HG03565 (cell line): Measurements from ENCODE around the gene ZFAND4.
"Not testable (repeated sequence)": the region's sequence is repeated elsewhere in the genome, so short reads cannot be mapped to it uniquely, and the experiment has no call there.

Source experiments
- ATAC-seq: cut with Tn5 transposase; IDR thresholded peaks from one replicate; pipeline ENCODE4 v1.9.1; 2021; ENCODE audit warnings: mild to moderate bottlenecking, moderate library complexity; ENCODE audit not compliant: unreplicated experiment

The ZFAND4 gene

DNA sequence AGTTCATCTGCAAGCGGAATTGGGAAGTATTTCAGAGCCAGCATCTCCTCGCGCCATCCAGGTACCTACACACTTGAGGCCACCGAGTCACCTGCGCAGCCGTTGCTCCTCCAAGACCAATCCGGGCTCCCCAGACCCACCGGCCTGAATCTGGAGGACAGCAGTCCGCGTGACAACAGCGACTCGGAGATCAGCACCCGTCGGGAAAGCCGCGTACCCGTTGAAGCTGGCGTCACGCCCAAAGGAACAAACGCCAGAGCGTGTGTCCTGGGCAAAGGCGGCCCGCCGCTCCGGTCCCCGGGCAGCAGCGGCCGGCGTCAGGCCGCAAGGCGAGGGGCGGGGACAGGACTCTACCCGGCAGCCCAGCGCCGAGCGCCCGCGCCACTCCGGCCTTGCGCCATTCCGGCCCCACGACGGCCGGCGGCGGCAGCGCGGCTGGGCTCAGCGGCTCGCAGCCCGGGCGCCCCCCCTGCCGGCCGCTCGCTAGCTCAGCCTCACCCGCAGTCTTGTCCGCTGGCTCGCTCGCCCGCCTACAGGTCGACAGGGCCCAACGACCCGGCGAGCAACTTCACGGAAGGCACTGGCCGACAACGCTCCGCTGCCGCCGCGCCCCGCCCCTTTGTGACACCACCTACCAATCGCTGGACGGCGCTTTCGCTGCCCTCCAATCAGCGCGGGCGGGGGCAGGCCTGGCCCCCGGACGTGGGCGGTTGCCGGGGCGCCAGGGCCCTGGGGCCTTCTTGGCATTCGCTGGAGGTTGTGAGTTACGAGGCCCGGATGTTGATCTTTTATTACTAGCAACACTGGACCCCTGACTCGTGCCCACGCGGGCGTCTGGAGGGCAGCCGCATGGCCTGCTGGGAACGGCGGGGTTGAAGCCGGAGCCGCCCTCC is at the start of gene ZFAND4:
TSS of gene ZFAND4 (minus strand) at position 592 of the 893 bp plus-strand sequence. CDS start 9,047 bp downstream, outside the sequence.
- peak; percentile 94 for ATAC-seq

DNA sequence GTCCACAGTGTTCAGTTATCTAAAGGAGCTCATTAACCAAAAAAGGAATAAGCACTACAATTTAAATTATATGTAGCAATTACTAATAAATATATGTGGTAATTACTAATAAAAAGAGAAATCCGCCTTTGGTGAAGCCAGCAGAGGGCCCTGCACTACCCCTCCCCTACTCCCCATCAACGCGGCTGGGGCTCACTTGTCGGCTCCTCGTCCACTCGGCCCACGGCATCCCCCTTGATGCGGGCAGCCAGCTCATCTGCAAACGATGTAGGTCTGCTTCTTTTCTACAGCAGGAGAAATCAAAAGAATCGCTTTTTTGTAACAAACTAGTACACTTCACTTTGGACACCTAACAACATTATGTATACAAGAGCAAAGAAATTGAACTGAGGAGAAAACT is 48.9 kb upstream of the ZFAND4 start:
- ATAC-seq: not testable (repeated sequence)

DNA sequence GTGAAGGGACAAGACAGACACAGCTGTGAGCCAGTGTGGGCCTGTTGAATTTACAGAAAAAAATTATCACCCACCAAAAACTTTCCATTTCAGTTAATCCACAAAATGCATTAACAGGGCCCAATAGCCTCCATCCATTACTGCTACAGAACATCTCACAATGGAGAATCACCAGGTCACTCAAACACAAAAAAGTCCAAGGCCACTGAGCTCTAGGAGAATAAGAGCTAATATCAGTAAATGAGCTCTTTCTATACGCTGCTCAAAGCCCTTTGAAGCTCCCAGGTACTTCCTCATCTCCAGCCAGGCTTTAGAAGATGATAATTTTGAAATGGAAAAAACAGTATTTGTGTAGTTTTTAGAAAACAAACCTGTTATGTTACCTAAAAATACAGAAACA is 45.1 kb upstream of the ZFAND4 start:
- not testable (repeated sequence) for ATAC-seq

DNA sequence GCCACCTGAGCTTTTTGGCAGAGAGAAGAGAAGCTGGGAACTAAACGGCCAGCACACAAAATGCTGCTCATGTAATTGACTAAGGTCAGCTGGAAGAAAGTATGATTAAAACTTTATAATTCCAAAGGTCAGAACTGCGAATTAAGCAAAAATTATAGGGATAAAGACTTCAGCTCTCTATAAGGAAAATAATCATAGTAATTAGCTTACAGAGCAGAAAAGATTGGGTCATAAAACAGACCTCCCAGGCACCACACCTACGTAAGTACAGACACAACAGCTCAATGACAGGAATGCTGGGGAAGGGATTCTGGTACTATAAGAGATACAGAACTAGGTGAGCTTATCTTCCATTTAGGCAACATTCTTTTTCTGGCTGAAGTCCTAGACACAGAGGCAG is 44.5 kb upstream of the ZFAND4 start:
- not testable (repeated sequence) for ATAC-seq

DNA sequence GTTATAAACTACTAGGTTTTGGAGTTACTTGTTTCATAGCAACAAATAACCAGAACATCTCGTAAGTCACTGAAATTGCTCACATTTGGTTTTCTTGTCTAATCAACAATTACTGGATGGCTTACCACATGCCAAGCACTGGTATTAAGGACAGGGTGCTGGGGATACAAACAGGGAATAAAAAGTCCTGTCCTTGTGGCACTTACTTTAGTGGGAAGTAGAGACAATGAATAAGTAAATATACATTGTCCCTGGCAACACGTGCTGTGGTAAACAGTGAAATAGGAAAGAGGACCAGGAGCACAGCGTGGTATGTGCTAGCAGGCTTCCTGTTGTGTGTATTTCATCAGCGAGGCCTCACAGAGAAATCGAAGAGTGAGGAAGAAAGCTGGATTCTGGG is 38.7 kb upstream of the ZFAND4 start:
- ATAC-seq: not testable (repeated sequence)

DNA sequence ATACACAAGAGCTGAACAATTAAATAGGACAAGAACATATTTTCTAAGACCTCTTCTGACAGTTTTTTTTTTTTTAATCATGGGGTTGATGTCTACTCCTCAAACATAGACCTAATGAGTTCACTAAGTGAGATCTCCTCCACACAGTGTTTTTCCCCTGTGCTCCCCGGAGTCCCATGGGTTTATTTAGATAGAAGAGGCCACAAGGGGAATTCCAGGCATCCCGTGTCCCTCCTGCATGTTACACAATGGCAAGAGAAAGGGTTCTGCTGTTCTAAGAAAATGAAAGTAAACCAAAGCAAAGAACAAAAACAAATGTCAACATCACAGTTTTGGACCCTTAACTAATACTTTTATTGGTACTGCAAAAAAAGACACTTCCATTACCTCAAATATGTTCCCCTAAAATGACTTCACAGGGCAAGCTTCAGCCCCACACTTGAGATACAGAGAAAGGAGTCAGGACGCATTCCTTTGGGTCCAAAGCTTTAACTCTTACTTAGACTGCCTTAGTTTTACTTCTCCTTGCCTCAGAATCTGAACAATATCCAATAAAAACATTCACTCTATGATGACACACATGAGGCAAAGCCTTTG is 37.7 kb upstream of the ZFAND4 start:
- peak; percentile 76 for ATAC-seq

DNA sequence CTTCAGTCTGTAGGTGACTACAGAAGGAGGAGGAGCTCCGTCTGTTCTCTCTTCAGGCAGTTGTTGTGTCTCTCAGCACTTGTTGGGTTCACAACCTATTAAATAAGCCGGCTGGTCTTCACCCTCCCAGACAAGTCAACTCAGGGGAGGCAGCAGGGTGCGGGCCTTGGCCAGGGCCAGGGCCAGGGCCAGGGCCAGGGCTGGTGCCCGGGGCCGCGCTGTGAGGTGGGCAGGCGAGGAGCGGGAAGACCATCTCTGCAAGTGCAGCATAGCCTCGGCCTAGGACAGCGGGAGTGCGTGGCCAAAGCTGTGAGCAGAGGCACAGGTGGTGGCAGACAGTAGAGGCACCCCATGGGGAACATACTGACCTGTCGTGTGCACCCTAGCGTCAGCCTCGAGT is 5.9 kb upstream of the ZFAND4 start:
- not testable (repeated sequence) for ATAC-seq

DNA sequence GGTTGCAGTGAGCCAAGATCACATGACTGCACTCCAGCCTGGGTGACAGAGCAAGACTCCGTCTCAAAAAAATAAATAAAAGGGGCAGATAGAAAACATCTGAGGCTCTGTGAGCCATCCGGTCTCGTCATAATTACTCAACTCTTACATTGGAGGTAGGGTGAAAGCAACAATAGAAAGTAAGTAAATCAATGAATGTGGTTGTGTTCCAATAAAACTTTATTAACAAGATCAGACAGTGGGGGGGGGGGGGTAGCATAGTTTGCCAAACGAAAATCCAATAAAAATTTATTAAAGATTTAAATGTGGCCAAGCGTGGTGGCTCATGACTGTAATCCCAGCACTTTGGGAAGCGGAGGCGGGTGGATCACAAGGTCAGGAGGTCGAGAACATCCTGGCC is 2.8 kb upstream of the ZFAND4 start:
- no peak for ATAC-seq

DNA sequence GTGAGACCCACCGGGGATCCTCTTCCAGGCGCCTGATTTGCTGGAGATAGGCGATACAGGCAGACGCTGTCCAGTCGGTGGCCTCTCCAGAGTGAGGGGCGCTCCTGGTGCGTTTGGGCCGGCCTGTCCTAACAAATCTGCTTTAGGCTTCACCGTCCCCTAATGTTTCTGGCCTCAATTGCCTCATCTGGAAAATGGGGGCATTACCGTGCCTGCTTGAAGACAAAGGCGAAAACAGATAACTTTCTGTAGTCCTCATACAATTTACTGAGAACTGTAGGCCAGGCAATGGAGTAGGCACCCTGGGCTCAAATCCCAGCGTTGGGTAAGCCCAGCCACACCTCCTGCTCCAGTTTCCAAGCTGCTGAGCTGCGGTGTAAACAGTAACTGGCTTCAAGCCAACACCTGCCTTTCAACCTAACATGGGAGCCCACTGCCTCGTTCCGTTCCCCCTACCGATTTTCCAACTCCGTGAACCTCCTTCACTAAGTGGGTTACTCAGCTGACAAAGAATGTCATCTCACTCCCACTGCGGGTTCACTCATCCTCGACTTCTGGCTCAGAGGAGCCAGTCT is 589 bp upstream of the ZFAND4 start:
- no peak for ATAC-seq

DNA sequence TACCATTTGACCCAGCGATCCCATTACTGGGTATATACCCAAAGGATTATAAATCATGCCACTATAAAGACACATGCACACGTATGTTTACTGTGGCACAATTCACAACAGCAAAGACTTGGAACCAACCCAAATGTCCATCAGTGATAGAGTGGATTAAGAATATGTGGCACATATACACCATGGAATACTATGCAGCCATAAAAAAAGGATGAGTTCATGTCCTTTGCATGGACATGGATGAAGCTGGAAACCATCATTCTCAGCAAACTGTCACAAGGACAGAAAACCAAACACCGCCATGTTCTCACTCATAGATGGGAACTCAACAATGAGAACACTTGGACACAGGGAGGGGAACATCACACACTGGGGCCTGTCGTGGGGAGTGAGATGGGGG is 1.3 kb downstream of the ZFAND4 start:
- ATAC-seq: not testable (repeated sequence)

DNA sequence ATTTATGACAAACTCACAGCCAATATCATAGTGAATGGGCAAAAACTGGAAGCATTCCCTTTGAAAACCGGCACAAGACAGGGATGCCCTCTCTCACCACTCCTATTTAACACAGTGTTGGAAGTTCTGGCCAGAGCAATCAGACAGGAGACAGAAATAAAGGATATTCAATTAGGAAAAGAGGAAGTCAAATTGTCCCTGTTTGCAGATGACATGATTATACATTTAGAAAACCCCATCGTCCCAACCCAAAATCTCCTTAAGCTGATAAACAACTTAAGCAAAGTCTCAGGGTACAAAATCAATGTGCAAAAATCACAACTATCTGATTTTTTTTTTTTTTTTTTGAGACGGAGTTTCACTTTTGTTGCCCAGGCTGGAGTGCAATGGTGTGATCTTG is 2.7 kb downstream of the ZFAND4 start:
- ATAC-seq: not testable (repeated sequence)

DNA sequence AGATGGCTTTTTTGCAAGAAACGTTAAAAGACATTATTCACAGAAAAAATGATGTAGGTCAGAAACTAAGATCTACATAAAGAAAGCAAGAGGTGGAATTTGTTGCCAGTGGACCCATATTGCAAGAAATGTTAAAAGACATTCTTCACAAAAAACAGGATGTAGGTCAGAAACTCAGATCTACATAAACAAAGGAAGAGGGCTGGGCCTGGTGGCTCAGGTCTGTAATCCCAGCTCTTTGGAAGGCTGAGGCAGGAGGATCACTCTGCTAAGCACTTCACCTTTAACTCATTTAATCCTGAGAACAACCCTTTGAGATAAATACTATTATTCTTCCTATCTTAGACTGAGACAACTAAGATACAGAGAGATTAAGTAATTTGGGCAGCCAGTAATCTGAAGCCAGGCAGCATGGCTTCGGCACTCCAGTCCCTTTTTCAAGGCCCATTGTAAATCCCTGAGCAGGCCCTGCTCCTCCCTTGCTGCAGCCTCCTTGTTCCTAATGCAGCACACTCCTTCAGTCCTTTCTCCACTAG is 11.6 kb downstream of the ZFAND4 start:
- no peak for ATAC-seq

DNA sequence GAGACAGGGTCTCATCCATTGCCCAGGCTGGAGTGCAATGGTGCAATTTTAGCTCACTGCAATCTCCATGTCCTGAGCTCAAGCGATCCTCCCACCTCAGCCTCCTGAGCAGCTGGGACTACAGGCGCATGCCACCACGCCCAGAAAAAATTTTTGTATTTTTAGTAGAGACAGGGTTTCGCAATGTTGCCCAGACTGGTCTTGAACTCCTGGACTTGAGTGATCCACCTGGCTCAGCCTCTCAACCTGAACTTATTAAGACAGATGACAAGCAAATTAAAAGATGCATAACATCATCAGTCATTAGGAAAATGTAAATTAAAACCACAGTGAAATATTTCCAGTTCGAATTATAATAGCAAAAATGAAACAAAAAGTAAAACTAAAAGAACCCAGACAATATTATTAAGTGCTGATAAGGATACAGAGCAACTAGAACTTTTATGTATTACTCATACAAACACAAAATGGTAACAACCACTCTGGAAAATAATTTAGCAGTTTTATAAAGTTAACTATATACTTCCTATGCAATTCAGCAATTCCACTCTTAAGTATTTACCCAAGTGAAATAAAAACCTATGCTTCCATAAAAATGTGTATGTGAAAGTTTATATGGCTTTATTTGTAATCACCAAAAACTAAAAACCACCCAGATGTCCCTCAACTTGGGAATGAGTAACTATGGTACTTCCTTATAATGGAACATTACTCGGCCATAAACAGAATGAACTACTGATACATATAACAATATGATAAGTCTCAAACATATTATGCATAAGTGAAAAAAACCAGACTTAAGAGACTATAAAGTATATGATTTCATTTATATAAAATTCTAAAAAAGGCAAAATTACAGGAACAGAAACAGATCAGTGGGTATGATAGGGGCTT is 15.3 kb downstream of the ZFAND4 start:
- ATAC-seq: no peak

DNA sequence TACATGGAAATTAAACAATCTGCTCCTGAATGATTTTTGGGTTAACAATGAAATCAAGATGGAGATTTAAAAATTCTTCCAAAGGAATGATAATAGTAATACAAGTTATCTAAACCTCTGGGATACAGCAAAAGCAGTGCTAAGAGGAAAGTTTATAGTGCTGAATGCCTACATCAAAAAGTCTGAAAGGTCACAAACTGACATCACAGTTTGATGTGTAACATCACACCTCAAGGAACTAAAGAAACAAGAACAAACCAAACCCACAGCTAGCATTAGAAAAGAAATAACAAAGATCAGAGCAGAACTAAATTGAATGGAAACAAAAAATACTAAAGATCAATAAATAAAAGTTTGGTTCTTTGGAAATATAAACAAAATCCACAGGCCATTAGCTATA is 17.4 kb downstream of the ZFAND4 start:
- no peak for ATAC-seq

DNA sequence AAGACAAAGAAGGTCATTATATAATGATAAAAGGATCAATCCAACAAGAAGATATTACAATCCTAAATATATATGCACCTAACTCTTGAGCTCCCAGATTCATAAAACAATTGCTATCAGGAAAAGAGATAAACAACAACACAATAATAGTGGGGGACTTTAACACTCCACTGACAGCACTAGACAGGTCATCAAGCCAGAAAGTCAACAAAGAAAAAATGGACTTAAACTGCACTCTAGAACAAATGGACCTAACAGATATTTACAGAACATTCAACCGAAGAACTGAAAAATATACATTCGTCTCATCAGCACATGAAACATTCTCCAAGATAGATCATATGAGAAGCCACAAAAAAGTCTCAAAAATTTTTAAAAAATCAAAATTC is 17.8 kb downstream of the ZFAND4 start:
- ATAC-seq: not testable (repeated sequence)

DNA sequence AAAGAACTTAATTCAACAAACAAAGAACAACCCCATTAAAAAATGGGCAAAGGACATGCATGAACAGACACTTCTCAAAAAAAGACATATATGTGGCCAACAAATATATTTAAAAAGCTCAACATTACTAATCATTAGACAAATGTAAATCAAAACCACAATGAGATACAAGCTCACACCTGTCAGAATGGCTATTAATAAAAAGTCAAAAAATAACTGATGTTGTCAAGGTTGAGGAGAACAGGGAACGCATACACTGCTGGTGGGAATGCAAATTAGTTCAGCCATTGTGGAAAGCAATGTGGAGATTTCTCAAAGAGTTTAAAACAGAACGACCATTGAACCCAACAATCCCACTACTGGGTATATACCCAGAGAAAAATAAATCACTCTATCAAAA is 19.1 kb downstream of the ZFAND4 start:
- no peak for ATAC-seq

DNA sequence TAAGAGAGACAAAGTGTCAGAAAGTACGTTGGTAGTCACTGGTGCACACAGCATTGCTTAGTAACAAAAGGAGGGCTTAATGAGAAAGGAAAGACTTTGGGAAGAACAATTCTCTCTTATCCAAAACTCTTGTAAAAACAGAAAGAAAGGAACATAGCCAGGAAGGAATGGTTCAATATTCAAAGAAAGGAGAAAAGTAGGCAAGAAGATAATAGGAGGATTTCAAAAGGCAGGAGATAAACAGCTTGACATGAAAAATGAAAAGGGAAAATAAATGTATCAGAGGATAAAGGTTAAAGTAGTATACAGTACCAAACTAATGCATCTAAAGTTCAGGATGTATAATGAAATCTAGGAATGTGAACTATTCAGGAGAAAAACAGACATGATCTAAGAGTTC is 20.1 kb downstream of the ZFAND4 start:
- no peak for ATAC-seq

DNA sequence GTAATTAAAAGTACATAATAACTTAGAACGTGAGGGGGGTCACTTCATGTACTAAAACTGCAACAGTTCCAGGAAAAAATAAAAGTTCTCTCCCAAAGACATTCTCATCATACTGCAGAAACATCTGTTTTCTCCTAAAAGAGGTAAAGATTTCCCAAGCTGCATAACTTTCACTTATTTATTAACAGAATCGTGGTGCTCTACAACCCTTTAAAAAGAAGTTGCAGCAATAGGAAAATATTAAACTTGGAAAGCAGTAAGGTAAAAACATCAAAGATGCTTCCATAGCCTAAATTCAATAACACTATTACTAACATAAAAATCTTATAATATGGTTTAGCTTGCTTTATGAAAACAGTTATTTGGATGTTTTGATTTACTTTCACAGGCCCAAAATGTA is 23.3 kb downstream of the ZFAND4 start:
- ATAC-seq: no peak

DNA sequence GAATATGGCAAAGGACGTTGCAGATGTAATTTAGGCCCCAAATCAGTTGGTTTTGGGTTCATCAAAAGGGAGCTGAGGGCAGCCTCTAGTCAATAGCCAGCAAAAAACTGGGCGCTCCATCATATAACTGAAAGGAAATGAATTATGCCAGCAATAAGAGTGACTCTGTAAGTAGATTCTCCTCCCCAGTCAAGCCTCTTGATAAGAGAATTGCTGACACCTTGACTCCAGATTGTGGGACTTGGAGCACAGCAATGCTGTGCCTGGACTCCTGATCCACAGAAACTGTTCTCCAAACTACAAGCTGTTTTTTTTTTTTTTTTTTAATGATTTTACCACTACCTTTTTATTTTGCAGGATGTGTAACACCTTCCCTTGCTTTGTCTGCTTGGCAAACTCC is 25.5 kb downstream of the ZFAND4 start:
- no peak for ATAC-seq

DNA sequence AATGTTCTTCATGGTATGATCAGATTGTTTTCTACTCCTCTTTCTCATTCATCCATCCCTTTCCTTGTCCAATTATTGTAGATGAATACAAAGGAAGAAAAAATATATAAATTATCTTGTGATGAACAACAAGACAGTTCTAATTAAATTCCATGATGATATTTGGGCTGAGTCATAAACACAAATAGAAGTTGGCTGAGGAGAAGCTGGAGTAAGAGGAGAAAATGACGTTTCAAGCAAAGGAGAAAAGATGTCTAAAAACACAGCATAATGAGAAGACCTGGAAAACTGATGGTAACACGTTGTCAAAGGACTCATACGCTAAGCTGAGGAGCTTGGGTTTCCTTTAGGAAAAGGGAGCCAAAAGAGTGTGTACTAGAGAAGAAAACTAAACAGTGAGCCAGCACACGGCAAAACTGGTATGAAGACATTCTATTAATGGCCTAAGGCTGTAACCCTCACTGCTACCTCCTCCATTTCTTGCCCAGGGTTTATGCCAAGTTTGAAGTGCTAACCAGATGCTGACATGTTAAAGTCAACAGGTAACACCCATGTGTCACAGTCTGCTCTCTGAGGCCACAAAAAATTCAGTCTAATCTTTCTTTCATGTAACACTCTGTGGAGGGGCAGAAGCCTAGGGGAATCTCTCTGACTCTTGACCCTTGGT is 26.1 kb downstream of the ZFAND4 start:
- no peak for ATAC-seq
